ENCODE data around the gene ABCC3.

ABCC3 gene

DNA sequence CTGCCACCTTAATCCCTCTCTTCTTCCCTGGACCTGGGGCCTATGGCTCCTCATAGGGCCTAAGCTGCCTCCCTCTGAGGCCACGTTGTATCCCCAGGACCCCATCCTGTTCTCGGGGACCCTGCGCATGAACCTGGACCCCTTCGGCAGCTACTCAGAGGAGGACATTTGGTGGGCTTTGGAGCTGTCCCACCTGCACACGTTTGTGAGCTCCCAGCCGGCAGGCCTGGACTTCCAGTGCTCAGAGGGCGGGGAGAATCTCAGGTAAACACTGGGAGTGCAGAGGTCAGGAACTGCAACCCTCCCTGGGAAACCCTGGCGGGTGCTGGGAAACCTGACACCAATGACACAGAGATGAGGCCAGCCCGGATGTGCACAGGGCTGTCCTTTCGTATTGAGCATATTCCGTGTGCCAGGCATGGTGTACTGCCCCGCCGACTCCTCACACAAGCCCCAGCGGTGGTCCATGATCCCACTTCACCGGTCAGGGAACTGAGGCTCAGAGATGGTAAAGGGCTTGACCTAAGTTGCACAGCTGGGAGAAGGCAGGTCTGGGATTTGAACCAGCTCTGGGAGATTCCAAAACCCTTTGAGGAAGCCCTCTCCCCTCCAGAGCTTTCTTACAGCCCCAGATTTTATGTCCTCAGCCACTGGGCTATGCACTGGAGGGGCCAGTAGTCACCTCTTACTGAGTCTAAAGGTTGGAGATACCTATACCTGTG lies 50.1 kb downstream of the ABCC3 start:
- DNase-seq (ENCODE audit: low spot score) = no peak

DNA sequence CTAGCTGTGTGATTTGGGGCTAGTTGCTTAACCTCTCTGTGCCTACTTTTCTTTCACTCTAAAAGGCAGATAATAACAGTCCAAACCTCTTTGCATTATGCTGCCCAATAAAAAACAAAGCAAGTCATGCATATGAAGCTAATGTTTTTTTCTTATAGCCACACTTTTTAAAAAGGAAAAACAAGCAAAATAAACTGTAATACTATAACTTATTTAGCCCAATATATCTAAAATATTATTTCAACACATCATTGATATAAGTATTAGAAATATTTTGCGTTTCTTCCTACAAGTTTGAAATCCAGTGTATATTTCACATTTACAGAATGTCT lies 50.6 kb downstream of the ABCC3 start:
- no peak for DNase-seq (ENCODE audit: low spot score)

DNA sequence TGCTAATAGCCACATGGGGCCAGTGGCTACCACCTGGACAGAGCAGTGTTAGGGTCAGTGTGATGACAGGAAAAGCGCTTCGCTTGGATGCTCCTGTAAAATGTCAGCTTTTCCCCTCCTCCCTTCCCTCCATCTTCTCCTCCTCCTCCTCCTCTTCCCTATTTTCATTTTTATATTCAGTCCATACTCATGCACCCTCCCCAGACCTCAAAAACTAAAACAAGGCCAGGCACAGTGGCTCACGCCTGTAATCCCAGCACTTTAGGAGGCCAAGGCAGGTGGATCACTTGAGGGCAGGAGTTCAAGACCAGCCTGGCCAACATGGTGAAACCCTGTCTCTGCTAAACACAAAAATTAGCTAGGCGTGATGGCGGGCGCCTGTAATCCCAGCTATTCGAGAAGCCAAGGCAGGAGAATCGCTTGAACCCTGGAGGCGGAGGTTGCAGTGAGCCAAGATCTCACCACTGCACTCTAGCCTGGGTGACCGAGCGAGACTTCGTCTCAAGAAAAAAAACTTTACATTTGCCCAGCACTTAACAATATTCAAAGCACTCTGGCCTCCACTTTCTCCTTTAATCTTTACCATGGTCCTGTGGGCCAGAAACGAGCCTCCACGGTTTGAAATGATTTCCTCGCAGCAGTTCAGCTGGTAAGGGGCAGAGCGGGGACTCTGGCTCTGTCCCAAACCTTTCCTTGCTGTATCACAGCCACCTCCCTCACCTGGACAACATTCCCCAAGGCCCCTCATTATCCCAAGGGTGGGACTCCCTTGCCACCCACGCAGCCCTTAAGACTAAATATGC lies 51.2 kb downstream of the ABCC3 start:
- DNase-seq (ENCODE audit: low spot score) = no peak

DNA sequence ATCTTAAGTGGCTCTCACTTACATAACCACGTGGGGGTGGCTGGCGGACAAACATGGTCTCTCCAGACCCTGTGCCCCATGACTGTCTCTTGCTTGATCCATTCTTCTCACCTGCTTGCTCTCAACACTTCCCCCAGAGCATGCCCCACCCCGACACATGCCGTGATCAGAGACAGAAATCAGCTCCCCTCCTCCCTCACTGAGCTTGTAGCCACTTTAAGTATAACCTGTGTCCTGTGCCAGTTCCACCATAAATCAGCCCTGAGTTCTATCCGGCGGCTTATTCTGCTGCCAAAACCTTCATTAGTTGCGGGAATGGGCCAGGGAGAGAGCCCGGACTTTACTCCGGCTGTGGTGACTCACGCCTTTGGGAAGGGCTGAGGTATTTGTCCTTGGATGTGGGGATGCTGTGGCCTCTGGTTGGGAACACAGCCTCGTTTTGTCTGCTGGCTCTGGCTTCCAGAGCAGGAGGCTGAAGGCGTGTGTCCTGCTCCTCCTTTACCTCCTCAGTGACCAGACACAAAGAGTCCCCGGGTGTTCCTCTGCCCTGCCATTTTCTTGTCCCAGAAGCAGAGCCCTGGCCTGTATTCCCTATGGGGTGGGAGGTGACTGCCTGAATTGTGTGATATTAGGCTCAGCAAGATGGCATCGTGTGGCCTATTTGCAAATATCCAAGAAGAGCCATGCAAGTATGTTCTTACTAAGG lies 52.0 kb downstream of the ABCC3 start:
- DNase-seq (ENCODE audit: low spot score) = peak; percentile 88

DNA sequence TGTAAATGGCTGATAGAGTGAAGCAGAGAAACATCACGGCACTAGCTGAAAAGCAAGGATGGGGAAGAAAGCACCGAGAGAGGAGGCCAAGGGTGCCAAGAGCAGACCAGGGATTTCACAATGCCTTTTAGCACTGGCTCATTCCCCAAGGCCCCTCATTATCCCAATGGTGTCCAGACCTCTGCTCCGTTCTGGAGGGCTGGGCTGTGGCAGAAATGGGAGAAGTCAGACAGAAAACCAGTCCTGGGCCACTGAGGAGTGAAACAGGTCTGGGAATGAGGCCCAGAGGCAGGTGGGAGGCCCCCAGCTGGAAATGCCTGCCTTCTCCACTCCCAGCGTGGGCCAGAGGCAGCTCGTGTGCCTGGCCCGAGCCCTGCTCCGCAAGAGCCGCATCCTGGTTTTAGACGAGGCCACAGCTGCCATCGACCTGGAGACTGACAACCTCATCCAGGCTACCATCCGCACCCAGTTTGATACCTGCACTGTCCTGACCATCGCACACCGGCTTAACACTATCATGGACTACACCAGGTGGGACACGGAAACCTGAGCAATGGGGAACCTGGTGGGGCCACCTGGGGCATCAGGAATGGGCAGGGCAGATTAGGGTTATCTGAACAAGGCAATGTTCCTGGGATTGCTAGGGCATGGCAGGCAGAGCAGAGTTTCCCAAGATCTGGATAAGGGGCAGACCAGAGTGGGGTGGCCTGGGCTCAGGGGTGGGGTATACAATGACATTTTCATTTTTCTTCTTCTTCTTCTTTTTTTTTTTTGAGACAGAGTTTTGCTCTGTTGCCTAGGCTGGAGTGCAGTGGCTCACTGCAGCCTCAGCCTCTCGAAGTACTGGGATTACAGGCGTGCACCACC lies 52.8 kb downstream of the ABCC3 start:
- DNase-seq (ENCODE audit: low spot score) = no peak

DNA sequence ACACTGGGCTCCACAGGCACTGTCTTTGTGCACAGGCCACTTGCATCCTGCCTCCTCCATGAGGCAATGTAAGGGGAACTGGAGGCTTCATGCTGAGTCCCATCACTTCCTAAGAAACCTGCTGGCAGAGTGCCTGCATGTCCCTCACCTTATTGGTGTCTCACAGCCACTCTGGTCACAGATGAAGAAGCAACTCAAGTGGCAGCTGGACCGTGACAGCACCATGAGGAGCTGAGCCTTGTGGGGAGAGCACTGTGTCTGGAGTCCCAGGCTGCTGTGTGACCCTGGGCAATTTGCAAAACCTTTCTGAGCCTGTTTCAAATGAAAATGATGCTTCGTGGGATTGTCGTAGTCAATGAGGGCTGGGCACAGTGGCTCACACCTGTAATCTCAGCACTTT lies 53.6 kb downstream of the ABCC3 start:
- no peak for DNase-seq (ENCODE audit: low spot score)

DNA sequence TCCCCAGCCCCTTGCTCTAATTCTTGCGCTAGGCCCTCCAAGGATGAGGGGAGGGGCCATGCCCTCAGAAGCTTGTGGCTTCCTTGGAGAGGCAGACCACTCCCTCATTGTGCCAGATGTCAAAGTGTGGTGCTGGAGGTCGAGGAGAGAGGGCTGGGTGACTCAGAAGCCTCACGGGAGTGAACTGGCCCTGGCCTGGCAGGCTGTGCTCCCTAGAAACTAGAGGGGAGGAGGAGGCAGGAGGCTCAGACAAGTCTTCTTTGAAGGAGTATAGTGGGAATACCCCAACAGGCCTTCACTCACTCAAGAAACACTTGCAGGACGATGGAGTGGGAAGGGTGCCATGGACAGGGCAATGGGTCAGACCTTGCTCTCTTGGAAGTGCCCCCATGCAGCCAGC lies 54.6 kb downstream of the ABCC3 start:
- peak; percentile 74 for DNase-seq (ENCODE audit: low spot score)

DNA sequence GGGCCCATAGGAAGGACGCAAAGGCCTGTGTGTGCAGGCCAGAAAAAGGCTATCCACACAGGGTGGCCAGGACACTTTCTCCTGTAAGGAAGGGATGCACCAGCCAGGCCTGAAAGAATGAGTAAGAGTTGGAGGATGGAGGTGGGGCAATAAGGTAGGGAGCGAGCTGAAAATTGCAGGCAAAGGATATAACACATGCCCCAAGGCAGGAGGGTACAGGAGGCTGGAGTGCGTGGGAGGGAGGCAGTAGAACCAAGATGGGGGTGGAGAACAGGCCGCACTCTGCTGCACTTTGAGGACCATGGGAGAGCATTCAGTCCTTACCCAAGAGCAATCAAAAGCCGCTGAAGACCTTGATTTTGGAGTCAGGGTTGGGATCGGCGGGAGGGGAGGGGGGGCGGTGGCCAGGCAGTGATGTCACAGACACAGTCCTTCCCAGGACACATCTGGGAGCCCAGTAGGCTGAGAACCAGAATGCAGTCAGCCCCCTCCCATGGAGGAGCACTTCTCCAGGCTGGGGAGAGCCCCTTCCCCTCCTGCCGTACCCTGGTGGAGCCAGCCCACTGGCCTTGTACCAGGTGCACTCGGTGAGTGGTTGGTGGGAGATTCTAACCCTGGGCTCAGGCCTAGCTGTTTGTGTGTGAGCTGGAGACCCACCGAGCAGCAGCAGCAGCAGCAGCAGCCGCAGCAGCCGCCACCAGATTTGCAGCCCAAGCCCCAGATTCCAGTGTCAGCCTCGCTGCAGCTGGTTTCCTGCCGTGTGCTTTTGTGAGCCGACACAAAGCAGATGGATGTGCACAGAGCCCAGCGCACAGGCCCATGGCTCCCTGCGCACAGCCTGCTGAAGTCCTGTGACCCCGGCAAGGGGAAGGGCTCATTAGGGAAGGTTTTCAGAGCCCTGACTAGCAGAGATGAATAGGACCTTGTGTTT lies 55.5 kb downstream of the ABCC3 start:
- DNase-seq (ENCODE audit: low spot score) = no peak

DNA sequence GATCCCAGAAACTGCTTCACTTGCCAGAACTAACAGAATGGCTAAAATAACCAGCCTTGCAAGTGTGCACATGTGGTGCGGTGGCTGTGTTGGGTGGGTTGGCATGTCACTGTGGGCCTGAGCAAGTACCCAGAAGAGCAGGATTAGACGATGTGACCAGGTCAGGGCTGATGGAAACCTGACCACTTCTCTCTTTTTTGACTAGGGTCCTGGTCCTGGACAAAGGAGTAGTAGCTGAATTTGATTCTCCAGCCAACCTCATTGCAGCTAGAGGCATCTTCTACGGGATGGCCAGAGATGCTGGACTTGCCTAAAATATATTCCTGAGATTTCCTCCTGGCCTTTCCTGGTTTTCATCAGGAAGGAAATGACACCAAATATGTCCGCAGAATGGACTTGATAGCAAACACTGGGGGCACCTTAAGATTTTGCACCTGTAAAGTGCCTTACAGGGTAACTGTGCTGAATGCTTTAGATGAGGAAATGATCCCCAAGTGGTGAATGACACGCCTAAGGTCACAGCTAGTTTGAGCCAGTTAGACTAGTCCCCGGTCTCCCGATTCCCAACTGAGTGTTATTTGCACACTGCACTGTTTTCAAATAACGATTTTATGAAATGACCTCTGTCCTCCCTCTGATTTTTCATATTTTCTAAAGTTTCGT lies 56.3 kb downstream of the ABCC3 start:
- no peak for DNase-seq (ENCODE audit: low spot score)

DNA sequence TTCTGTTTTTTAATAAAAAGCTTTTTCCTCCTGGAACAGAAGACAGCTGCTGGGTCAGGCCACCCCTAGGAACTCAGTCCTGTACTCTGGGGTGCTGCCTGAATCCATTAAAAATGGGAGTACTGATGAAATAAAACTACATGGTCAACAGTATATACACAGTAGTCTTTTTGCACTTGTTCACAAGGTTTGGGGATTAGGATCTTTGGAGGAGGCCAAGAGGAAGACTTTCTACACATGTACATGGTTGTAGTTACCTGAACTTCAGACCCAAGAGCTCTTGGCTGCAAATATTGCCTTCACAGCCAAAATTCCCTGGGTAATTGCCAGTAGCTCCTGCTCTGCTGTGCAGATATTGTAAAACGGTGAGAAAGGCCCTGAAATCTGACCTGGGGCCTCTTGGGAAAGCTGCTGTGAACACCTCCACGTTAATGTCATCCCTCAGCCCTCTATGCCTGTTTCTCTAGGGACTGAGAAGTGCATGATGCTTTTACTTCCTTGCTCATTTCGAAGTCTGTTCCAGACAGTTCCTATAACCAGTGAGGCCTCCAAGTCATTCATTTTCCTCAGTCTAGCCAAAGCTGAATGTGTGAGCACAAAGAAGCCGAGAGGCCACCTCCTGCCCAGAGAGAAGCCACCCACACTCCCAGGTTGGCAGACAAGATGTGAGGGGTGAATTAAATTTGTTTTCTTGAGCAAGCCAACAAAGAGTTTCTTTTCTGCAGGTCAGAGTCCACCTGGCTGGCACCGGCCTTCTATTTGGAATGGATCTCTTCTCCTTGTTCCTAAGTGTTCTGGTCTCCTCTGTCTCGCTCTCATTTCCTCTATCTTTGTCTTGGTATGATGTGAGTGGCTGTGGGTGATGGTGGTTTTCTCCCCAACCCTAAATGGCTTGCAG lies 57.1 kb downstream of the ABCC3 start:
- no peak for DNase-seq (ENCODE audit: low spot score)

DNA sequence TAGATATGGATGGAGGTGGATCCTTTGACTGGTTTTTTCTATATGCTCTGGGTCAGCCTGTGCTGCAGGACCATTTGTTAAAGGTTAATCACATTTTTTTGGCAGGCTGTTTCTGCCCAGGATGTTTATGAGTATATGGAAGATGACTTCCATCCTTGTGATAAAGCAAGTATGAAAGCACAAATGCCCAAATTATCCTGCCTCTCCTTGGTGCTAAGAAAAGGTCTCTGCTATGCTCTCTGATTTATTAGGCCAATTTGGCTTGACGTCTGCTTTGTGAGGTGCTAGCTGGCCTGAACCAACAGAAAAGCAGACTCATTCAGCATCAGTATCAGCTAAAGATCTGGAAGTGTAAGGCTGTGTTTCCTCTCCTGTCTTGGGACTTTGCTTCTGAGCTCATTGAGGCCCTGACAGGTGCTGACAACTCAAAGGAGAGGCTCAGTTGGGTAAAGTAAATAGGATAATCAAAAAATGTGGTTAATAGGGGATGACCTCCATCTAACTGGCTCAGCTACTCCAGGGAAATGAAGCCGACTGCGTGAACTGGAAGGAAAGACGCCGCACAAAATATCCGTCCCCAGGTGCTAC lies 57.9 kb downstream of the ABCC3 start:
- DNase-seq (ENCODE audit: low spot score) = no peak

DNA sequence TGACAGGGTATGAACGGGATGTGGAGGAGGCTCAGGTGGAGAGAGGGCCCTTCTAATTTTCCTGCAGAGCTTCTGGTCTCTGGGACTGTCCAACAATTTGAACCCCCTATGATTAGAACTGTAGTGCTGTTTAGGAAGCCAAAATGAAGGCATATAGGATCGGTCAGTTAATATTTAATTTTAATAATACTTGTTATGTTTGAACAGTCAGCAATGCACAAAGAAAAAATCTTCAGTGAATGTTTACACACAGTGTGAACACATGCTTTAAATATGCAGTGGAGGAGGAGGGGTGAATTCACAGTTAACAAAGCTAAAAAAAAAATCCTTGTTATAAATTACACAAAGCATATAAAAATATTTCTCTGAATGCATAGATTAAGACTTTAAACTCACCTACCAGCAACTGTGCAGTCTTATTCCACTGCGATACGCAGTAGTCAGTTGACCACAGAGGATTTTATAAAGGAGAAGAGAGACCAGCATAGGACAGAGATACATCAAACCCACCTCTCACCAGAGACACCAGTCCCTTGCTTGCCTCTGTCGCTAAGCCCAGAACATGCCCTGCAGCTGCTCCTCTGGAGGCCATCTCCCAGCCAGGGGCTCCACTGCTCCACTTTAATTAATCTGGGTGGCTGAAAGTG lies 58.5 kb downstream of the ABCC3 start:
- peak; percentile 46 for DNase-seq (ENCODE audit: low spot score)

DNA sequence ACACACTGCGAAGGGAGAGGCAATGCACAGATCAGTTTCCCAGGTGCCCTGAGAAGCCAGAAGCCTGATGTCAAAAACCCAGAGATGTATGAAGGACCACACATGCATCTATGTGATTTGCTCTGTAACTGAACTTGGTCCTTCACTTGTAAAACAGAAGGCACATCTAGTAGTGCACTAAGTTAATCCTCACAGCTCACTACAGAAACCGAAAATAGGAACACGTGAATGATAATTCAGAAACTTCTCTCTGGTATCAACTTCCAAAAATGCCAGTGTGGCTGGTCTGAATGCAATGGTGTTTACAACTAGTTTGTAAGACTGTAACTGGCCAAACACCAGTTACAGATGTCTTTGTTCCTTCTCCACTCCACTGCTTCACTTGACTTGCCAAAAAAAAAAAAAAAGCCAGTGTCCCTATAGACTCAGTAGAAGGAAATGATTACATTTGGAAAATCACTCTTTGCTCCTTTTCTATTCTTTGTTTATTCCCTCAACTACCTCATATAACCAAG lies 61.7 kb downstream of the ABCC3 start:
- DNase-seq (ENCODE audit: low spot score) = no peak

DNA sequence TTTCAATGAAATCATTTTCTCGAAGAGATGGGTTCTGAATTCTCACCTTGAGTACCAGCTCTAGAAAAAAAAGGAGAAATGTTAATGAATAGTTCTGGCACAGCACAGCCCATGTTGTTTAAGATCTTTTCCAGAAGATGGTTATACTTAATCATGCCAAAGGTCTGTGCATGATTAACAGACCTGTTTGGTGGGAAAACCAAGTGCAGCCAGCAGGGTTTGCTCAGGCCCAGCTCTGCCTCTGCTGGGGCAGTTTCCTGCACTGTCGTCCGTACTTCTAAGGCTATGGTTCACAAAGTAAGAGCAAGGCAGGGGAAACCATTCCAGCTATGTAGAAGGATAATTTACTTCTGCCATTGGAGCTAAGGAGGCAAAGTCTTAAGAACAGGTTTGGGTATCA lies 62.4 kb downstream of the ABCC3 start:
- no peak for DNase-seq (ENCODE audit: low spot score)

DNA sequence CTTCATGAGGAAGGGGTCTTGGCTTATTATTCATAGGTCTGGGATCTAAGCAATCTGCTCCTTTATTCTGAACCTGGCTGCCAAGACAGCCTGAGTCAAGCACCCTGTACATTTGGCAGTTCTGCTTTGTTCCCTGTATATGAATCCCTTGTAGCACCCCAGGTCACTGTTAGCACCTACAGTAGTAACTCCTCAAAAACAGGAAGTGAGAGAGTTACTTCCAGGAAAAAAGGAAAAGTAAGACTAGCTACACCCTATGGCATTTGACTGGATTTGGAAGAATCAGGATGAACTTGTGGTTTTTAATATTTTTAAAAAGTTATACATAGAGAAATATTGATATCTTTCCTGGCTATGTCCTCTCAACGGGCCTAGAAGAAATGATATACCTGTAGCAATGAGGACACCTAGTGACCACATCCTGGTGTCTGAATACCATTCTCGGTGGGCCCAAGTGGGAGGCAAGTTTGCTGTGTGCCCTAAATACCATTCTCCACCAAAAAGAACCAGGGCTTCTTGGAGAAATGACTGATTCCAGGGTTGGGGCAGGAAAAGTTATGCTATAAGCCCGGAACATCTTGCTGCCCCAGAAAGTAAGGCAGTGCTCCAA lies 63.1 kb downstream of the ABCC3 start:
- DNase-seq (ENCODE audit: low spot score) = no peak

DNA sequence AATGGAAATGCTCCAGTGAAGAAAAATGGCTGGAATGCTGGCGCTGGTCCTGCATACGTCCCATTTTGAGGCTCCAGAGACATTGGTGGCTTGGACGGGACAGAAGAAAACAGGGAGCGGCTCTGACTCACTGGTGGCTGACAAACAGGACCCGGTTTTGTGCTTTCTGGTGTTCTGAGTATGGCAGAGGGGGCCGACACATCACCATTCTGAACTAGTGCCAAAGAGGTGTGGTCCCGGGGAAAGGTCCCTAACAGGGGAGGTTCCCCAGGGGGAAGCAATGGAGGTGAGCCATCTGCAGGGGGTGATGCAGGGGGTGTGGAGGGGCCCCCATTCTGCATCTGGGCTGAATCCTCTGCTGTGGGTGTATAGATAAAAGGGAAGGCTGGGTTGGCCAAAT lies 64.7 kb downstream of the ABCC3 start:
- DNase-seq (ENCODE audit: low spot score) = no peak

DNA sequence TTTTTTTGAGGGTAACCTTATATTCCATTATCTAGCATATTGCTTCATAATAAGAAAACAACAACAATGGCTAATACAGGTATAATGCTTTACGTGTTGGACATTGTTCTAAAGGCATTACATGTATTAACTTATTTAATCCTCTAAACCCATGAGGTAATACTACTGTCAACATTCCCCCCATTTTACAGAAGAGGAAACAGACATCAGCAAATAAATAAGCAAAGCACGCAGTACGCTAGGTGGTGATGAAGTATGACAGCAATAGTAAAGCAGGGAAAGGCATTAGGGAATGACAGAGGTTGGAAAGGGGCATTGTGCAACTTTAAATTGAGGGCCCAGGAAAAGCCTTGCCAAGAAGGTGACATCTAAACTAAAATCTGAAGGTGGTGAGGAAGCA lies 68.5 kb downstream of the ABCC3 start:
- no peak for DNase-seq (ENCODE audit: low spot score)
